ENCODE data around the gene CELF5.

The CELF5 gene

GRCh38 chr19:3276341-3276799 lies 51.9 kb downstream of the CELF5 start (continued):
- TF ChIP-seq PBX3 (CRISPR knock-in tag; IDR thresholded peaks at IDR 0.05) (no peak), EGR2 (tag by site-specific recombination; IDR thresholded peaks at IDR 0.05; ENCODE audit: low read depth) (peak; percentile 25; the same call in 1 of the 2 replicates), YY1 (tag by site-specific recombination; IDR thresholded peaks at IDR 0.05) (no peak), ZNF560 (tag by site-specific recombination; IDR thresholded peaks at IDR 0.05; ENCODE audit: borderline replicate concordance) (no peak), SP2 (tag by site-specific recombination; IDR thresholded peaks at IDR 0.05) (peak; percentile 36; the same call in 1 of the 2 replicates), SALL2 (tag by site-specific recombination; IDR thresholded peaks at IDR 0.05; ENCODE audit: borderline replicate concordance) (no peak), ZNF768 (tag by site-specific recombination; IDR thresholded peaks at IDR 0.05) (no peak), ZNF843 (tag by site-specific recombination; IDR thresholded peaks at IDR 0.05) (no peak), PRDM4 (tag by site-specific recombination; IDR thresholded peaks at IDR 0.05) (no peak), ZNF362 (tag by site-specific recombination; IDR thresholded peaks at IDR 0.05) (no peak), SP7 (tag by site-specific recombination; IDR thresholded peaks at IDR 0.05) (no peak), SP3 (tag by site-specific recombination; IDR thresholded peaks at IDR 0.05) (peak; percentile 57), ZNF155 (tag by site-specific recombination; IDR thresholded peaks at IDR 0.05) (no peak), KLF9 (tag by site-specific recombination; IDR thresholded peaks at IDR 0.05; ENCODE audit: low read depth) (peak; percentile 82), ZNF239 (tag by site-specific recombination; IDR thresholded peaks at IDR 0.05) (no peak), ZBTB48 (tag by site-specific recombination; IDR thresholded peaks at IDR 0.05) (no peak), ZNF548 (tag by site-specific recombination; IDR thresholded peaks at IDR 0.05) (no peak), ZIC2 (tag by site-specific recombination; IDR thresholded peaks at IDR 0.05) (no peak; the same call in 1 of the 2 replicates), ZFHX2 (tag by site-specific recombination; conservative IDR thresholded peaks at IDR 0.05) (peak; percentile 52), ZNF596 (tag by site-specific recombination; IDR thresholded peaks at IDR 0.05) (no peak), ZNF677 (tag by site-specific recombination; IDR thresholded peaks at IDR 0.05) (no peak), GFI1B (tag by site-specific recombination; IDR thresholded peaks at IDR 0.05) (no peak), ZNF292 (tag by site-specific recombination; IDR thresholded peaks at IDR 0.05; ENCODE audit: borderline replicate concordance, low read depth) (no peak), ZNF692 (tag by site-specific recombination; IDR thresholded peaks at IDR 0.05) (no peak), ZNF707 (tag by site-specific recombination; IDR thresholded peaks at IDR 0.05) (no peak)
- TF ChIP-seq, protein P1, sequence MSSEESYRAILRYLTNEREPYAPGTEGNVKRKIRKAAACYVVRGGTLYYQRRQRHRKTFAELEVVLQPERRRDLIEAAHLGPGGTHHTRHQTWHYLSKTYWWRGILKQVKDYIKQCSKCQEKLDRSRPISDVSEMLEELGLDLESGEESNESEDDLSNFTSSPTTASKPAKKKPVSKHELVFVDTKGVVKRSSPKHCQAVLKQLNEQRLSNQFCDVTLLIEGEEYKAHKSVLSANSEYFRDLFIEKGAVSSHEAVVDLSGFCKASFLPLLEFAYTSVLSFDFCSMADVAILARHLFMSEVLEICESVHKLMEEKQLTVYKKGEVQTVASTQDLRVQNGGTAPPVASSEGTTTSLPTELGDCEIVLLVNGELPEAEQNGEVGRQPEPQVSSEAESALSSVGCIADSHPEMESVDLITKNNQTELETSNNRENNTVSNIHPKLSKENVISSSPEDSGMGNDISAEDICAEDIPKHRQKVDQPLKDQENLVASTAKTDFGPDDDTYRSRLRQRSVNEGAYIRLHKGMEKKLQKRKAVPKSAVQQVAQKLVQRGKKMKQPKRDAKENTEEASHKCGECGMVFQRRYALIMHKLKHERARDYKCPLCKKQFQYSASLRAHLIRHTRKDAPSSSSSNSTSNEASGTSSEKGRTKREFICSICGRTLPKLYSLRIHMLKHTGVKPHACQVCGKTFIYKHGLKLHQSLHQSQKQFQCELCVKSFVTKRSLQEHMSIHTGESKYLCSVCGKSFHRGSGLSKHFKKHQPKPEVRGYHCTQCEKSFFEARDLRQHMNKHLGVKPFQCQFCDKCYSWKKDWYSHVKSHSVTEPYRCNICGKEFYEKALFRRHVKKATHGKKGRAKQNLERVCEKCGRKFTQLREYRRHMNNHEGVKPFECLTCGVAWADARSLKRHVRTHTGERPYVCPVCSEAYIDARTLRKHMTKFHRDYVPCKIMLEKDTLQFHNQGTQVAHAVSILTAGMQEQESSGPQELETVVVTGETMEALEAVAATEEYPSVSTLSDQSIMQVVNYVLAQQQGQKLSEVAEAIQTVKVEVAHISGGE (tag by site-specific recombination; conservative IDR thresholded peaks at IDR 0.05; ENCODE audit: low read depth) = no peak
- TF ChIP-seq, protein P2, sequence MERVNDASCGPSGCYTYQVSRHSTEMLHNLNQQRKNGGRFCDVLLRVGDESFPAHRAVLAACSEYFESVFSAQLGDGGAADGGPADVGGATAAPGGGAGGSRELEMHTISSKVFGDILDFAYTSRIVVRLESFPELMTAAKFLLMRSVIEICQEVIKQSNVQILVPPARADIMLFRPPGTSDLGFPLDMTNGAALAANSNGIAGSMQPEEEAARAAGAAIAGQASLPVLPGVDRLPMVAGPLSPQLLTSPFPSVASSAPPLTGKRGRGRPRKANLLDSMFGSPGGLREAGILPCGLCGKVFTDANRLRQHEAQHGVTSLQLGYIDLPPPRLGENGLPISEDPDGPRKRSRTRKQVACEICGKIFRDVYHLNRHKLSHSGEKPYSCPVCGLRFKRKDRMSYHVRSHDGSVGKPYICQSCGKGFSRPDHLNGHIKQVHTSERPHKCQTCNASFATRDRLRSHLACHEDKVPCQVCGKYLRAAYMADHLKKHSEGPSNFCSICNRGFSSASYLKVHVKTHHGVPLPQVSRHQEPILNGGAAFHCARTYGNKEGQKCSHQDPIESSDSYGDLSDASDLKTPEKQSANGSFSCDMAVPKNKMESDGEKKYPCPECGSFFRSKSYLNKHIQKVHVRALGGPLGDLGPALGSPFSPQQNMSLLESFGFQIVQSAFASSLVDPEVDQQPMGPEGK (tag by site-specific recombination; IDR thresholded peaks at IDR 0.05) = peak; percentile 11
